Measurements from ENCODE around the gene TAS1R3. TPM values are rescaled to one million over a fixed set of nuclear protein-coding genes. Genes with fewer than 3 reads are reported as not detected.

TAS1R3 gene
- polyA plus RNA-seq (ENCODE audit: insufficient read length in 12 of 12): 1 to 10 TPM in 10 of 12 donors, not detected in 2; 1.0 to 4.6 (median 2.1) TPM
- long read RNA-seq, donor 1: 0 reads
- long read RNA-seq, donor 2: 0 reads
- long read RNA-seq, donor 3, partial matches to known transcripts: 0 of 1 reads
- long read RNA-seq, donor 3, other reads (novel, unspliced or antisense): 0 of 1 reads
- long read RNA-seq, donor 4: 0 reads
- long read RNA-seq, donor 5: 0 reads
- long read RNA-seq, donor 6: 0 reads
- long read RNA-seq, donor 7: 0 reads
- long read RNA-seq, donor 8, partial matches to known transcripts: 0 of 1 reads
- long read RNA-seq, donor 8, other reads (novel, unspliced or antisense): 0 of 1 reads
- long read RNA-seq, donor 9: 0 reads
- long read RNA-seq, donor 10, partial matches to known transcripts: 0 of 1 reads
- long read RNA-seq, donor 10, other reads (novel, unspliced or antisense): 0 of 1 reads
- long read RNA-seq, donor 11: 0 reads

- DNase-seq: no peak
Observed at GRCh38 chr1:1331068-1331965, at the start of gene TAS1R3. Gene TAS1R3 (plus strand): TSS chr1:1331280. CDS start chr1:1331346, 66 bp downstream.

GRCh38 chr1:1281533-1282321 is 49.4 kb upstream of the TAS1R3 start:
- no peak for DNase-seq

- DNase-seq: no peak
Observed at GRCh38 chr1:1282998-1283397, 48.1 kb upstream of the TAS1R3 start.

- DNase-seq: no peak
Observed at GRCh38 chr1:1283821-1284220, 47.3 kb upstream of the TAS1R3 start.

GRCh38 chr1:1284221-1285101 is 46.6 kb upstream of the TAS1R3 start:
- DNase-seq: no peak

- DNase-seq: no peak
Observed at GRCh38 chr1:1285102-1285571, 45.9 kb upstream of the TAS1R3 start.

GRCh38 chr1:1285611-1286311 is 45.3 kb upstream of the TAS1R3 start:
- DNase-seq: no peak

GRCh38 chr1:1286313-1287261 is 44.5 kb upstream of the TAS1R3 start:
- DNase-seq: no peak

GRCh38 chr1:1287288-1288110 is 43.6 kb upstream of the TAS1R3 start:
- DNase-seq: no peak

- no peak for DNase-seq
Observed at GRCh38 chr1:1290238-1290731, 40.8 kb upstream of the TAS1R3 start.

GRCh38 chr1:1291023-1291528 is 40.0 kb upstream of the TAS1R3 start:
- no peak for DNase-seq

GRCh38 chr1:1291548-1292441 is 39.3 kb upstream of the TAS1R3 start:
- peak; percentile 53 for DNase-seq

GRCh38 chr1:1292442-1292779 is 38.7 kb upstream of the TAS1R3 start:
- no peak for DNase-seq

GRCh38 chr1:1292851-1293250 is 38.2 kb upstream of the TAS1R3 start:
- no peak for DNase-seq

- DNase-seq: no peak
Observed at GRCh38 chr1:1293263-1294249, 37.5 kb upstream of the TAS1R3 start.
